HG03439 (cell line): ENCODE data around the gene ZDHHC23.

Source experiments
- ATAC-seq: cut with Tn5 transposase; IDR thresholded peaks from one replicate; pipeline ENCODE4 v1.9.1; 2021; ENCODE audit warnings: mild to moderate bottlenecking, moderate library complexity; ENCODE audit not compliant: unreplicated experiment

The ZDHHC23 gene

GRCh38 chr3:113985541-113985940 lies 37.7 kb downstream of the ZDHHC23 start:
- ATAC-seq, result peak; percentile 54

GRCh38 chr3:114005481-114005880 lies 57.7 kb downstream of the ZDHHC23 start:
- ATAC-seq, result peak; percentile 93

GRCh38 chr3:114011059-114011797 lies 63.4 kb downstream of the ZDHHC23 start:
- no peak for ATAC-seq
